Endothelial cell (in vitro differentiated cells): ENCODE results near the gene HAS3. TPM values are rescaled to one million over a fixed set of nuclear protein-coding genes. Genes with fewer than 3 reads are reported as not detected.

Experiments used
- DNase-seq: peaks from one replicate; pipeline ENCODE4 v3.0.0; 2021; ENCODE audit warnings: low spot score
- H3K27ac Mint-ChIP-seq: one replicate; pipeline ENCODE4 v1.8.0; 2021; ENCODE audit warnings: mixed read lengths, inconsistent platforms; ENCODE audit not compliant: unreplicated experiment
- H3K27me3 Mint-ChIP-seq: one replicate; pipeline ENCODE4 v1.8.0; 2021; ENCODE audit warnings: mild to moderate bottlenecking, moderate library complexity, mixed read lengths, inconsistent platforms; ENCODE audit not compliant: unreplicated experiment
- H3K36me3 Mint-ChIP-seq: one replicate; pipeline ENCODE4 v1.8.0; 2021; ENCODE audit warnings: mild to moderate bottlenecking, low read depth, mixed read lengths, inconsistent platforms; ENCODE audit not compliant: unreplicated experiment
- H3K4me1 Mint-ChIP-seq: one replicate; pipeline ENCODE4 v1.8.0; 2021; ENCODE audit warnings: mild to moderate bottlenecking, mixed read lengths, inconsistent platforms; ENCODE audit not compliant: unreplicated experiment
- H3K4me3 Mint-ChIP-seq: one replicate; pipeline ENCODE4 v1.8.0; 2021; ENCODE audit warnings: mild to moderate bottlenecking, mixed read lengths, inconsistent platforms; ENCODE audit not compliant: unreplicated experiment
- H3K9me3 Mint-ChIP-seq: one replicate; pipeline ENCODE4 v1.8.0; 2021; ENCODE audit warnings: mixed read lengths, inconsistent platforms; ENCODE audit not compliant: unreplicated experiment
- total RNA-seq: library from RNA; stranded (reverse); fragmentation: NEBNext Ultra II Directional; extraction: Animal tissue kit (Norgen Biotek cat#: 25700); gene quantifications from one replicate; pipeline ENCODE4 v1.2.1, GENCODE V29; 2021; ENCODE audit not compliant: unreplicated experiment
- TF ChIP-seq, protein P1 (sequence below): fragments of 200-600 bp; sonication (generic); IDR thresholded peaks from one replicate; pipeline ENCODE4 v1.5.0; 2021; ENCODE audit warnings: antibody characterized with exemption; ENCODE audit not compliant: unreplicated experiment

HAS3 gene
- total RNA-seq, 1 donor from 2014 or later = 2.7 TPM

DNA sequence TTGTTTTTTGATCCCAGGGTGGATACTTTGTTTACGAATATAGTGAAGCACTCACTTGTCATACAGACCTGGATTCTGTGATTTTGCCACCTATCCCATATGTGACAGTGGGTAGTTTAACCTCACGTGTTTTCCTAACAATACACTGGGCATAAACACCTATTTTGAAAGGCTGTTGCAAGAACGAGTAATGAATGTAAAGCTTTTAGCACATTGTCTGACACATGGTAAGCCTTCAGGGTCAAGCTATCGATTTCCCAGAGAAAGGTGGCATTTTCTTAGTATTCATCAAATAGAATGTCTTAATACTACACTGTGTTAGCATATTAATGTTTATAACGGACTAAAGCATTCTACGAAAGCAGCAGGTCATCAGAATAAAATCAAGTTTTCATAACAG, 25.0 kb downstream of the HAS3 start:
- Mint-ChIP-seq H3K9me3 (no peaks in the 10 kb centered on the region), H3K36me3 (peaks cover 8% of the 10 kb centered on the region), H3K4me3 (peak overlapping the region; percentile 100), H3K27ac (no peak overlapping the region), H3K4me1 (peaks cover 41% of the 10 kb centered on the region), H3K27me3 (peaks cover 14% of the 10 kb centered on the region)
- TF ChIP-seq, protein P1, sequence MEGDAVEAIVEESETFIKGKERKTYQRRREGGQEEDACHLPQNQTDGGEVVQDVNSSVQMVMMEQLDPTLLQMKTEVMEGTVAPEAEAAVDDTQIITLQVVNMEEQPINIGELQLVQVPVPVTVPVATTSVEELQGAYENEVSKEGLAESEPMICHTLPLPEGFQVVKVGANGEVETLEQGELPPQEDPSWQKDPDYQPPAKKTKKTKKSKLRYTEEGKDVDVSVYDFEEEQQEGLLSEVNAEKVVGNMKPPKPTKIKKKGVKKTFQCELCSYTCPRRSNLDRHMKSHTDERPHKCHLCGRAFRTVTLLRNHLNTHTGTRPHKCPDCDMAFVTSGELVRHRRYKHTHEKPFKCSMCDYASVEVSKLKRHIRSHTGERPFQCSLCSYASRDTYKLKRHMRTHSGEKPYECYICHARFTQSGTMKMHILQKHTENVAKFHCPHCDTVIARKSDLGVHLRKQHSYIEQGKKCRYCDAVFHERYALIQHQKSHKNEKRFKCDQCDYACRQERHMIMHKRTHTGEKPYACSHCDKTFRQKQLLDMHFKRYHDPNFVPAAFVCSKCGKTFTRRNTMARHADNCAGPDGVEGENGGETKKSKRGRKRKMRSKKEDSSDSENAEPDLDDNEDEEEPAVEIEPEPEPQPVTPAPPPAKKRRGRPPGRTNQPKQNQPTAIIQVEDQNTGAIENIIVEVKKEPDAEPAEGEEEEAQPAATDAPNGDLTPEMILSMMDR = no peak
- DNase-seq = no peak

DNA sequence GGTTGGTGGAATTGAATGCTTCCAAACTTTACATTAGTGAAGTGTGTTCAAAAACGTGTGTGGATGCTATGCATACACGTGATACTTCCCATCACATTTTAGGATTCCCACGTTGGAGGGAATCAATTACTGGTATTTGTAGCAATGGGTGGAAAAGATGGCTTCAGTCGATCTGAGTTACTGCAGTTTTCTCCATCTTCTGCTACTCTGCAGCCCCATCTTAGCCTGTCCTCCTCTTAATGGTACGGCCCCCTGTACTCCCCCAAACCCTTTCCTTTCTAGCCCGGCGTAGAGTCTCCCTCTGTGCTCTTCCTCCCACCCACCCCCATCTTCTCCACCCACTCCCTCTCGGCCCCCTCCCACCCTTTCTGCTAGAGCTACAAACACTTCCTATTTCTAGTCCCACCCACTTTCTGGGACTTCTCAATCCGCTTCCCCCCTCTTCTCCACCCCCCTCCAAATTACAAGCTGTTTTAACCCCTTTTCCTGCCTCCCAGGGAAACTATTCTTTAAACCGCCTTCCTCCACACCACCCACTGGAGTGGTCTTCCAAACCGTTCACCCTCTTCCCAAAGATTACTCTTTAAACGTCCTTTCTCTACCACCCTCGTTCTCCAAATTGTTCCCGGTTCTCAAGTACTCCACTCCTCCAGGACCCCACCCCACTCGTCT, 25.9 kb downstream of the HAS3 start:
- Mint-ChIP-seq H3K27me3 (peaks cover 14% of the 10 kb centered on the region), H3K27ac (peak overlapping the region; percentile 99), H3K36me3 (peaks cover 8% of the 10 kb centered on the region), H3K4me1 (peaks cover 35% of the 10 kb centered on the region), H3K4me3 (peak overlapping the region; percentile 100), H3K9me3 (no peaks in the 10 kb centered on the region)
- DNase-seq = peak; percentile 28
- TF ChIP-seq, protein P1 = no peak

DNA sequence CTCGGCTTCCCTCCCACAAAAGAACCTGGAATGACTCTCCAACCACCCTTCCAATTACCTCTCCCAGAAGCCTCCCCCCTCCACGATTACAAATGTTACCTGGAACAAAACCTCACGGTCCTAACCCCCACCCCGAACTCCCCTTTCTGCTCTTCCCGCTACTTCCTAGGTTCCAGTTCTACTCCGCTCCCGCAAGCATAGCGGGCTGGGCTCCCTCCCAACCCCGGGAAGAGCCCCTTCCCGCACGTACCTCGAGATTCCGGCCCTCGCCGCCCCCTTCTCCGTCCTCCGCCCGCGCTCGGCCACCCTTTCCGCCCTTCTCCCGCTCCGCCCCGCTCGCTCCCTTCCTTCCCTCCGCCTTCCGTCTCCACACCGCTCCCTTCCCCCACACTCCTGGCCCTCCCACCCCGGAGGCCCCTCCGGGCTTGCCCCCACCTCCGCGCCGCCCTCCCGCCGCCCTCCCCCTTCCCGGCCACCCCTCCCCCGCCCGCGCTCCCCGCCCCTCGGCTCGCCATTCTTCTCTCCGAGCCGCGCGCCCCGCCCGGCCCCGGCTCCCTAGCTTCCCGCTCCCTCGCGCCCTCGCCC, 26.5 kb downstream of the HAS3 start:
- peak; percentile 86 for DNase-seq
- Mint-ChIP-seq H3K4me3 (peak overlapping the region; percentile 100), H3K36me3 (peaks cover 8% of the 10 kb centered on the region), H3K4me1 (peaks cover 30% of the 10 kb centered on the region), H3K27me3 (peaks cover 14% of the 10 kb centered on the region), H3K27ac (peak overlapping the region; percentile 99), H3K9me3 (no peaks in the 10 kb centered on the region)
- TF ChIP-seq, protein P1 = no peak

DNA sequence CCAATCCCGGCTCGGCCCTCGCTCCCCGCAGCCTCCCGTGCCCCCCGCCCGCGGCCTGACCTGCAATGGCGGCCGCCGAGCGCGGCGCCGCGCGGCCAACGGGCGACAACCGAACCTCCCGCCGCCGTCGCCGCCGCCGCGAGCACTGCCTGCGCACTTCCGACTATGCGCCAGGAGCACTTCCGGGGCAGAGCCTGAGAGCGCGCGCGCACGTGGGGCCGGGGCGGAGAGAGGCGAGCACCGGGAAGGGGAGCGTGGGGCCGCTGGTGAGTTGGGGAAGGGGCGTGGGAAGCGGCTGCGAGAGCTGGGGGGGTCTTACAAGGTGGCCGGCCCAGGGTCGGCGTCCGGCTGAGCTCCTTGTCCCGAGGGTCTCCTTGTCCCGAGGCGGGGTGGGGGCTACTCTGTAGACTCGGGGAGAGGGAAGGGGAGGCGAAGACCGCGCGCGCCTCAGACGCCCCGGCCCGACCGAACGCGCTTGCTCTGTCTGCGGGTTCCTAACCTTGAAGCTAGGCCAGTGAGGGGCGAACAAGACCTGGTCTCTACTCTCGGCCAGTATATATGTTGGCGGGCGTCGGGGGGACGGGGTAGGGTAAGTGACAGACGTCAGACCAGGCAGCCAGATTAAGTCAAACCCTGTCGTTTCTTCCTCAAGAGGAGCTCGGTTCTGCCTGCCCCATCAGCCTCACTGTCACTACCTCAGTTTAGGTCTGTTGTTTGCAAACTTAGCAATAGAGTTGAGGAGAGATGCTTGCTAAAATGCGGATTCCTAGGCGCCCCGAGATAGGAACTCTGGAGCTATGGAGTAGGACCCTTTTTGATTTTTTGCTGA, 27.2 kb downstream of the HAS3 start, which contains the start of the genes CHTF8 and UTP4:
Gene CHTF8, minus strand, starts transcription at position 165 of the 829 bp plus-strand sequence. CDS start 11,130 bp downstream, outside the sequence.
Gene UTP4, plus strand, starts transcription at position 226 of the 829 bp plus-strand sequence. CDS start 811 bp downstream, outside the sequence.
- Mint-ChIP-seq H3K27ac (peak within 1 kb of the TSS; percentile 99), H3K4me1 (peaks cover 28% of the 10 kb centered on the region), H3K36me3 (peaks cover 9% of the 10 kb centered on the region), H3K27me3 (peaks cover 14% of the 10 kb centered on the region), H3K9me3 (no peaks in the 10 kb centered on the region), H3K4me3 (peak within 1 kb of the TSS; percentile 100)
- TF ChIP-seq, protein P1 = no peak
- peak; percentile 88 for DNase-seq
